GM18511 (cell line): Measurements from ENCODE around the gene SLC6A17.

Source experiments
- ATAC-seq: cut with Tn5 transposase; IDR thresholded peaks from one replicate; pipeline ENCODE4 v1.9.1; 2021; ENCODE audit warnings: mild to moderate bottlenecking, moderate library complexity; ENCODE audit not compliant: unreplicated experiment

The SLC6A17 gene

DNA sequence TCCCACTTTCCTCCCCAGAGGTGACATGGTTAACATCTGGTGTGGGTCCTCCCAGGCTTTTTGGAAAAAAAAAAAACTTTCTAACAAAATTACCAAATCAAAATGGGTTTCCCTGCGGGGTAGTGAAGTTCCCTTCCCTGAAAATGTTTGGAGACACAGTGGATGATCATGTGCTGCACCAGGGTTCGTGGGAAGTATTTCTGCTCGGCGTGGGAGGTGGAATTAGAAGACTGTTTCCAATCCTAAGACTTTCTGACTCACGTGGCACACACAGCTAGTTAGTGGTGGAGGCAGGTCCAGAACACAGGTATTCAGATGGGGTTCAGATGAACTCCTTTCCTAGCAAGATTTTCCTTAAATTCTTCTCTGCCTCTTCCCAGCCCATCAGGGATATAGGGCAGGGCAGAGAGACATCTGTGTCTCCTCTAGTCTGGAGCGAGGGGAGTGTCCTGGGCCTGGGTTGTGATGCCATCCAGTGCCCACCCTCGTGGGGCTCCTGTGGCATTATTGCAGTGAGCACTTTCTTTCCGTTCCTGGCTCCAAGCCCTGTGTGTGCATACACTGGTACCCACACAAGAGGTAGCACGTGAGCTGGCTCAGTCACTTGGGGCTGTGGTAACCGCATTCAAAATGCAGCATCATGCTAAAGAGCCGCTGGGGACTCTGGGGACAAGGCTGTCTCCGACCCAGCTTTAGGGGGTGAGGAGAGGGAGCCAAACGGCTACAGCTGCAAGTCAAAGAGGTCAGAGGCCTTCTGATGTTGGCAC is 87.3 kb downstream of the SLC6A17 start:
- no peak for ATAC-seq

DNA sequence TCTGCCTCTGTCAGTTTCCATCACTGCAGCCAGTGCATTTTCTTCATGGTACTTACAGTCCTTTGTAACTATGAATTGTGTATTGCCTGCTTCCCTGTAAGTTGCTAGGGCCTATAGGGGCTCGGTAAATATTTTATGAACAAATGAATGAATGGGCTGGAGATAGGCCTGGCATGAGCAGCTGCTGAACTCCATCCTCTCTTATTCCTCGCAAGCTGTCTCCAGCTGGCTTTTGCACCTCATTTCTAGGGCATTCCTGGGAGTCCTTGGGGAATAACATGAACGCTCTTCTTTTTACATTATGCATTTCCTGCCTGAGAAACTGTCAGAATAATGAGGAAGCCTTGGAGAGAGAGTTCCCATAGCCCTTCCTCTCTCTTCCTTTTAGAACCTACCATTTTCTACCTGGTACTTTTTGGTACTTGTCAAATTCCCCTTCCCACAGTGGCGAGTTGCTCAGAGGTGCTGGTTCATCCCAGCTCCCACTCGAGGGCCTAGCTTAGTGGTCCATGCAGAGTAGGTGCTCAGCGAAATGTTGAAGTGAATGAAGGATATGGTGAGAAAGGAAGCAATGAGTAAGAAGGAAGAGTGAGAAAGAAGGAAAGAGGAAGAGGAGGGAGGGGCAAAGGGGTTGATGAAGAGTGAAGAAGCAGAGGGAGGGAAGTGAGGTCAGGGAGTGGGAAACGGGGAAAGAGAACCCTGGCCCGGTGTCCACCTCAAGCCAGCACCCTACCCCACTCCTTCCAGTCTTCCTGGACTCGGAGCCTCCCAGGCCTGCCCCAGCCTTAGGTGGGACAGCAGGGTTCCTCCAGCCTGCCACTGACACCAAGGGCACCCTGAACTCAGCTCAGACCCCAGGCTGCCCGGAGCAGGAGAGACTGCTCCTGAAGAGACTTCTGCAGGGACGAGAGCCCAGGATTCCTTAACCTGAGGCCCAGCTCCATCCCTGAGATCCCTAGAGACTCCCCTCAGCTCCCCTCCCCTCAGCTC is 89.4 kb downstream of the SLC6A17 start:
- ATAC-seq: no peak

DNA sequence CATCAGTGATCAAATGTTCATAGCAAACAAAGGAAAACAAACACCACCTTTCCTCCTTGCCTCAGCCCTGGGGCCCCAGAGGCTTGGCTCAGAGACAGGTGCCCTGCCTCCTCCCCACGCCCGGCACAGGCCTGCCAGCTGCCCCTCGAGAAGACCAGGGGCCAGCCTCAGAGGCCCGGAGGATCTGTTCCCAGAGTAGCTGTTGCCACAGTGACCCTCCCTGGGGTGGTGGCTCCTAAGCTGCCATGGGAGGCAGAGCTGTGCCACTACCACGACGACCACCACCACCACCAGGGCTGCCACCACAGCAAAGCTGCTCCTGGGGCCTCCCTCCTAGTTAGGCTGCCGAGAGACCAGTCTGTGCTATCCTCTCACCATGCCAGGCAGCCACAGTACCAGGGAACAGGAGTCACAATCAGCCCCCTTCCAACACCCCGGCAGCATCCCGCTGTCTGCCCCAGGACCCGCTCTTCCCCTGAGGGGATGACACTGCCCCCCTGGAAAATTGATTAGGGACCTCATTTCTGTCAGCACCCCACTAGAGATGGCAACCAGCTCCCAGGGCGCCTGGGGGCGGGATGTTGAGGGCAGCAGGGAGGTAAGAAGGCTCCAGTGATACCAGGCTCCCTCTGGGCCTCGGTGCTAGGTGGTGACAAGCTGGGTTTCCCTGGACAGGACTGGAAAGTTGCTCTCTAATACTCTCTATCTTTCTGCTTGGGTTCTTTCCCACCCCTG is 90.3 kb downstream of the SLC6A17 start:
- no peak for ATAC-seq

DNA sequence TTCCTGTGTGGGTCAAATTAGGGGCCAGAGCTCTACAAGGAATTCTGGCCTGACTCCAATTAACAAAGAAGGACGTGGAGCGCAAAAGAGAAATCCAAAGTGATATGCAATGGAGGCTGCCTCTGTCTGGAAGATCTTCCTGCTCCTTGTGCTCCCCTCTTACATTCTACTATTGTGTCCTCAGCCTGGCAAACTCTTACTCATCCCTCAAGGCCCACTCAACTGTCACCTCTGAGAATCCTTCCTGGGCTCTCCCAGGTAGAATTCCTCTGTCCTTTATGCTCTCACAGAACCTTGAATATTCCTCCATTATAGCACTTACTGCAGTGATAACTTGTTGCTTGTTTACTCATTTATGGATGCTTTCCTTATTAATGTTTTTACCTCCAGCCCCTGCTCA is 91.2 kb downstream of the SLC6A17 start:
- ATAC-seq: no peak

DNA sequence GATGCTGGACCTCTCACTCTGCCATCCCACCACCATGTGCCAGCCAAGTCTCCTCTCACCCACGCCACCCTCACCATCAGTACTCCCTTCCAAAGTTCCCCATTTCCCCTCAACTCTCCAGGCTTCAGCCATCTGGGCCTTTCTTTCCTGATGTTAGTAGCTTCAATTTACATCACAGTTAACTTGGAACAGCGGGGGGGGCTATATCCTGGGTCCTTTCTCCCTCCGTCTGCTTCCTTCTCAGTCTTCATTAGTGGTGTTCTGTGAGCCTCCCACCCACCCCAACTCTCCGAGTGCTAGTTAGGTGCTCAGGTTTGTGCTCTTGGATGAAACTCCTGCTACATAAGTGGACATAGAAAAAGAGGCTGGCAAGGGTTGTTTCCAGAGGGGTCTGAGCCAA is 91.8 kb downstream of the SLC6A17 start:
- no peak for ATAC-seq

DNA sequence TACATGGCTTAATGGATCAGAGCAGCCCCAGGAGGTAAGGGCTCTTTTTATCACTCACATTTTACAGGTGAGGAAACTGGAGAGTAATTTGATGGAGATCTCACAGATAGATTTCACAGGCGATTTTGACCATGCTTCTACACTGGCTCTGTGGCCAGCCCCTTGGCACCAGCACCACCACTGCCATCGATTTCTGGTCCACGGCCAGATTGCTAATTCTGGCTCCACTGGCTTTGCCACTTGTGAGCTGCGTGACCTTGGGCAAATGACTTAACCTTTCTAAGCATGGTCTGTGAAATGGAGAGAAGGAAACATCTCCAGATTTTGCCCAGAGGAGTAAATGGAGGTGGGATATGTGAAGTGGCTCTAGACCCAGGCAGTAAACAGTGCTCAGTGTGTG is 92.4 kb downstream of the SLC6A17 start:
- no peak for ATAC-seq

DNA sequence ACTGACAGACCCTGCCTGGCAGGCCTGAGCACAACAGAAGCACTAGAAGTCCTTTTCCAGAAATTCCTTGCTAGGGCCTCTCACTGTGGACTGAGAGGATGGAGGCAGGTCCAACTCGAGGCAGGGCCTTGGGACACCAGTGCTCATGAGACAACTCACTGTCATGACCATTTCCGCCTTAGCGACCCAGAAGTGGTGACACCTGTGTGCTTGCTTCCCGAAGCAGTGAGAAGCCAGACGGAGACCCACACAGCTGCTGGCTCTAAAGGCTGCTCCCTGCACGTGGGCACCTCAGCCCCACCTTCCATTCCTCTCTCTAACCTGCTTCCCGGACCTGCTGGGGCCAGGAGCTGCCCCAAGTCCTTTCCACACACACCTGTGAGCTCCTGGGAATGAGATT is 92.9 kb downstream of the SLC6A17 start:
- no peak for ATAC-seq

DNA sequence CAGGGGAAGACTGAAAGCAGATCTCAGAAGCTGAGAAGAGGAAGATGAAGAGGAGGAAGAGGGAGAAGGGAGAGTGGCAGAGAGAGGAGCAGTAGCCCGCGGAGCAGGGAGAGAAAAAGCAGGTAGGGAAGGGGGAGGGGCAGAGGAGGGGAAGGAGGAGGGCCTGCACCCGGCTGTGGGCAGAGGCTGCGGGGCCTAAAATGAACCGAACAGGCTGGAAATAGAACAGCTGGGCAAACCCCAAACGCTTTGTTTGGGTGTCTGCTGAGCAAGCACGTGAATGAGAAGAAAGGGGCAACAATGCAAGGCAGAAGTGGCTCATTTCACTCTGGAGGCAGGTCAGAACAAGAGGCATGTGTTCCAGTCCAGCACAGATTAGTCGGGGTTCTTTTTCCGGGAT is 93.3 kb downstream of the SLC6A17 start:
- peak; percentile 58 for ATAC-seq

DNA sequence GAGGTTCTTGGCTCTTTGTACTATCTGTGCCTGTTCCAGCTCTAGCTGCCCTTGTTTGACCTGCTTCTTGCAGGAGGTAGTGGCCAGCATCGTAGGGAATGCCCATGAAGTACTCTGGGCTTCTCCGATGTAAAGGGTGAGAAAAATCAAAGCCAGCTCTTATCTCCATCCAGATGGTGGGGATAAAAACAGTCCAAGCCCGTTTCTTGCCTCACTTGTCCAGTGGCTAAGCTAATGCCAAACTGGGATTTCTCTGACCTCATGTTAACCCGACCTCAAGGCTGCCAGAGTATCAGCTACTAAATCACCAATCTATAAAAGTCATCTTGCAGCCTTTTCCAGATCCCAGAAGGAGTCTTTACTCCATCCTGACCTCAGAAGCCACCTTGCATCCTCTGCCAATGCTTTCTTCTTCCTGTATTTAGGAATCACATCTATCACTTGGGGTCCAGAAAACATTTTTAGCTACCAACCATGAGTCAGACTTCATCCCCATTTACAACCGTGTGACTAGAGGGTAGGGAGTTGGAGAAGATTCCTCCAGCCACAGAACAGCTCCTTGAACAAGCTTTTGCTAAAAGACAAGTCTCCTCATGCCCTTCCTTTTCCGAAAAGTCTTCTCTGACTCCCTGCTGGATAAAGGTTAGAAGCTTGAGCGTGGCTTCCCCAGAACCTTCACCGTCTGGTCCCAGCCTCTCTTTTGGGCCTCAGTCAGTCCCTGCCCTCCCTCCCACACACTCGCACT is 95.8 kb downstream of the SLC6A17 start:
- ATAC-seq: no peak

DNA sequence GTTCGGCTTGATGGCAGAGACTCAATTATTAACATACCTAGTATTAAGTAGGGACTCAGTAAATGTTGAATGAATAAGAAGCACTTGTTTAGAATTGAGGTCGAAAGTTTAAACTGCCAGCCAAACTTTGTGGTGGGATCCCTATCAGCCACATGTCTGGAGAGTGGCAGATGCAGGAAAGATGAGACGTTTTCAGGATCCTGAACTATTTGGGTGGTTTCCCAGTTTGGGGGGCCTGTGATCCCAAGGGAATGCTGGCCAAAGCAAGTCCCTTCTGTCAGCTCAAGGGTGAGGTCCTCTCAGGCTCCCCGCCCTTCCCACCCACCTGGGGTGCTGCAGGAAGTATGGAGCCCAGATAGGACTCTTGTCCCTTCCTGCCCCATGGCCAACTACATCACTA is 98.5 kb downstream of the SLC6A17 start:
- ATAC-seq: no peak

DNA sequence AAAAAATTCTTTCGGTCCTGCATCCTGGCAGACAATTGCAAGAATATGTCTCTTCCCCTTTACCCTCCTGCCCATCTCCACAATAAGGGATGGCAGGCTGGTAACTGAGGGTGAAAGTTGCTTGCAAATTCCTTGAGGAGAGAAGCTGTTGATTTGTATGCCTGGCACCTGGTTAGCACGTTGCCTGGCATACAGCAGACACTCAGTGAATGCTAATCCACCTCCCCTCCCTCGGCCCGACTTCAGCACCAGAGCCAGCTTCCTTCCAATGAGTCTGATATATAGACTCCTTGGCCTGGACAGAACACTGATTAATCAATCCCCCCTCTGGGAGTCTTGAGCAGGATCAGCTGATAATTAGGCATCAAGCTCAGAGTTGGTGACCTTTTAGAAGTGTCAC is 99.0 kb downstream of the SLC6A17 start:
- ATAC-seq: no peak

DNA sequence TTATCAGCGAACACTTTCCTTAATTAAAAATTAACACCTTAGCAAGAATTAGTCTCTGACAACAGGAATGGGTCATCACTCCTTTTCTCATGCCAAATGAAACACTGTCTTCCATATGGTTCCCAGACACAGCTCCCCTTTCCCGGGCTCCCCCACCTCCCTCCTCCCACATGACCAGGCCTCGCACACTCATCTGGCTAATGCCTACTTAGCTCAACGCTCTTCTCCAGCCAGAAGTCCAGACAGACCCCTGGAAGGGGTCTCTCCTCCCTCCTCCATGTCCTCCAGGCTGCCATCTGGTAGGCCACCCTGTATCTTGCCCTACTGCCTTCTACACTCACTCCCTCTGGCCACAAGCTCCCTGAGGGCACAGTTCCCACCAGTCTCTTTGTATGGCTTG is 99.7 kb downstream of the SLC6A17 start:
- ATAC-seq: no peak

DNA sequence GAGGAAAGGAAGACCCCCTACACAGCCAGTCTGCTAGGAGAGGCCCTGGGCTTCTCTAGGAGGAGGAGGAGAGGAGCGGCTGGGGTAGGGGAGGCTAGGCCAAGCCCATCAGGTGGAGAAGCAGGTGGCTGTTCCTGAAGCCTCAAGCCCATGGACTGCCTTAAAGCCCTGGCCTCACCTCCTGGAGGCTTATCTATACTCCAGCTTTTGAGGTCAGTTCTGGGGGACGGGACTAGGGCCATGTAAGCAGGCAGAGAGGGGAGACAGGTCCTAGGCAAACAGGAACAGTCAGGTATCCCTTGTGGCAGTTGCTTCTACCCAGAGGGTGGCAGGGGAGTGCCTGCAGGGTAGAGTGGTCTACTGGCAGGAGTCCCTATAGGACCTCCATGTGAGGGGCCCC is 100.5 kb downstream of the SLC6A17 start:
- ATAC-seq: no peak
